GM21529 (cell line): ENCODE results near the gene FAR1.

Source experiments
- ATAC-seq: cut with Tn5 transposase; IDR thresholded peaks from one replicate; pipeline ENCODE4 v1.9.1; 2021; ENCODE audit not compliant: unreplicated experiment

The FAR1 gene

DNA sequence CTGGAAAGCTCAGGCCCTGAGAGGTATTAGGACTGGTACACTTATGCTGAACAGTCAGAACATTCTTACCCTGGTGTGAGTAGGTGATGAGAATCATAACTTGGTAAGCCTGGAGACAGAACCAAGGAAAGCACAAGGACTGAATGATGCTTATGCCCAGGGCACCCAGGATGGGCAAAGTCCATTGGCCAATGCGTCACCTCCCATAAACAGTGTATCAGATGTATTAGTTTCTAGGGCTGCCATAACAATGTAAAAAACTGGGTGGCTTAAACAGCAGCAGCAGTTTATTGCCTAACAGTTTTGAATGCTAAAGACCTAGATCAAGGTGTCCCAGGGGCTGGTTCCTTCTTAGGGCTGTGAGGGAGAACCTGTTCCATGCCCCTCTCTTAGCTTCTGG is 107.0 kb downstream of the FAR1 start:
- no peak for ATAC-seq

- no peak for ATAC-seq
Measured at GRCh38 chr11:13776134-13776815, 107.8 kb downstream of the FAR1 start.

DNA sequence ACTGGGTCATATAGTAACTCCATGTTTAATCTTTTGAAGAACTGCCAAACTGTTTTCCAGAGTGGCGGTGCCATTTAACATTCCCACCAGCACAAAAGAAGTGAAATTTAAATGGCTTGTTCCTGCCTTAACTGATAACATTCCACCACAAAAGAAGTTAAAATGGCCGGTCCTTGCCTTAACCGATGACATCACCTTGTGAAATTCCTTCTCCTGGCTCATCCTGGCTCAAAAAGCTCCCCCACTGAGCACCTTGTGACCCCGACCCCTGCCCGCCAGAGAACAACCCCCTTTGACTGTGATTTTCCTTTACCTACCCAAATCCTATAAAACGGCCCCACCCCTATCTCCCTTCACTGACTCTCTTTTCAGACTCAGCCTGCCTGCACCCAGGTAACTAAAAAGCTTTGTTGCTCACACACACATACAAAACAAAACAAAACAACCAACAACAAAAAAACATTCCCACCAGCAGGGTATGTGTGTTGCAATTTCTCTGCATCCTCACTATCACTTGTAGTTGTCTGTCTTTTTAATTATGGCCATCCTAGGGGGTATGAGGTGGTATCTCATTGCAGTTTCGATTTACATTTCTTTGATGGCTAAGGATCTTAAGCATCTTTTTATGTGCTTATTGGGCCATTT is 109.0 kb downstream of the FAR1 start:
- no peak for ATAC-seq

DNA sequence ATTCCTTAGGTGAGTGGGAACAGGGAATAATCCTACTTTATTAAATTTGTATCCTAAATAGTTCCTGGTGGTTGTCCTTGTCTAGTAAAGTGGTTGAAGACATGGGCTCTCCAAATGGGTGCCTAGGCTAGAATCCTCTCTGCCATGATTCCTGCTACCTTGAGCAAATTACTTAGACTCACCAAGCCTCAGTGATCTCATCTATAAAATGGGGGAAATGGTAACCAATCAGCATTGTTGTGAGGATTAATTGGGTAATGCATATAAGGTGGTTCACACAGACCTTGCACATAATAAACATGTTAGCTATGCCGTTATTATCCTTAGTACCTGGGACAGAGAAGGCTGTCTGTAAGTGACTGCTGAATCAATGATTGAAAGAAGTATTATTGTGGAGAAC is 109.9 kb downstream of the FAR1 start:
- ATAC-seq: no peak

DNA sequence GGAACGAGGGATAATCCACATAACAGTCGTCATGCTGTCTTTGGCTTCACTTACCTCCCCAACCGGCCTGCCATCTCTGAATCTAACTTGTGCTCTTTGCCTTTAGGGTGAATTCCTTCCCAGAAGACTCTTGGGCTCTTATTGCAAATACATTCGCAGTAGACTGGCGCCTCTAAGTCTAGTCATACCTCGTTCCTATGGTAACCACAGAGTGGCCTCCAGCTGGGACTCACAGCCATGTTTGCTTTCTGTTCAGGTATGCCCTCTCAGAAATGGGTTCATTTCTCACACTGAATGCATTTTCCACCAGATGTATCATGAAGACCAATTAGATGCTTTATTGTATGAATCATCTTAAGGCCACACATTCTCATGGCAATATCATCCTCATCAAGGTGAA is 112.7 kb downstream of the FAR1 start:
- ATAC-seq: no peak
